Measurements from ENCODE around the gene ENGASE.

- TF ChIP-seq CTCF (IDR thresholded peaks at IDR 0.05) (no peak), POLR2A (IDR thresholded peaks at IDR 0.05) (no peak)
Observed at GRCh38 chr17:79125503-79125902, 50.9 kb downstream of the ENGASE start.

Measured in body of pancreas (tissue), 4 donors.